HEK293 (cell line): Measurements from ENCODE around the gene FIG4.

ENCODE experiments used
- CTCF ChIA-PET: fragments of 350-600 bp; formaldehyde crosslinking; extraction: SDS; loops from one replicate; lab custom pipeline; 2021; ENCODE audit warnings: antibody characterized with exemption; lab: Yijun Ruan, JAX
- POLR2A ChIA-PET: fragments of 300-600 bp; formaldehyde crosslinking; extraction: SDS; loops from one replicate; lab custom pipeline; 2020; ENCODE audit warnings: antibody characterized with exemption, inconsistent platforms; lab: Yijun Ruan, JAX
- H3K27ac ChIP-seq: fragments of 200-500 bp; sonication (Bioruptor generic); 2 replicates; pipeline ENCODE4 v1.5.1; 2014; ENCODE audit warnings: low read depth, low read length, control low read depth, inconsistent platforms; ENCODE audit errors: extremely low read depth
- H3K36me3 ChIP-seq, 2 experiments: fragments of 200-500 bp in 1 of 2; sonication (Bioruptor generic) in 1 of 2; 1 replicate in 1 of 2; 2 replicates in 1 of 2; pipeline ENCODE4 v1.5.1; 2014 to 2017; ENCODE audit warnings: inconsistent platforms in 2 of 2, low read length in 2 of 2; ENCODE audit not compliant: control insufficient read depth in 2 of 2, insufficient read depth in 1 of 2
- H3K4me1 ChIP-seq: fragments of 200-500 bp; sonication (Bioruptor generic); 2 replicates; pipeline ENCODE4 v1.5.1; 2014; ENCODE audit warnings: mild to moderate bottlenecking, low read length, inconsistent platforms; ENCODE audit not compliant: control insufficient read depth, insufficient read depth
- H3K4me3 ChIP-seq: 2 replicates; pipeline ENCODE4 v1.5.1; 2011; ENCODE audit warnings: low read depth, mild to moderate bottlenecking, control low read depth, low read length, moderate library complexity
- H3K9me3 ChIP-seq: fragments of 200-500 bp; sonication (Bioruptor generic); 2 replicates; pipeline ENCODE4 v1.5.1; 2014; ENCODE audit warnings: low read depth, low read length, inconsistent platforms; ENCODE audit not compliant: control insufficient read depth, insufficient read depth
- GLIS1 ChIP-seq: fragments of 450-650 bp; formaldehyde crosslinking; IDR thresholded peaks from 2 replicates; pipeline ENCODE4 v1.5.1; 2016; ENCODE audit warnings: missing biosample characterization, missing genetic modification characterization
- KLF1 ChIP-seq: fragments of 450-650 bp; formaldehyde crosslinking; IDR thresholded peaks from 2 replicates; pipeline ENCODE4 v1.5.1; 2016; ENCODE audit warnings: missing biosample characterization, missing genetic modification characterization
- KLF10 ChIP-seq: fragments of 450-650 bp; IDR thresholded peaks from 2 replicates; pipeline ENCODE4 v1.5.1; 2018; ENCODE audit warnings: missing biosample characterization, mild to moderate bottlenecking, missing genetic modification characterization
- KLF9 ChIP-seq: fragments of 450-650 bp; formaldehyde crosslinking; IDR thresholded peaks from 2 replicates; pipeline ENCODE4 v1.5.1; 2016; ENCODE audit warnings: missing biosample characterization, missing genetic modification characterization, low read depth
- SCRT2 ChIP-seq: fragments of 450-650 bp; formaldehyde crosslinking; IDR thresholded peaks from 2 replicates; pipeline ENCODE4 v1.5.1; 2016; ENCODE audit warnings: missing biosample characterization, missing genetic modification characterization
- ZIC2 ChIP-seq: fragments of 450-650 bp; formaldehyde crosslinking; IDR thresholded peaks from 2 replicates; pipeline ENCODE4 v1.5.1; 2016; ENCODE audit warnings: missing biosample characterization, missing genetic modification characterization
- ZNF132 ChIP-seq: fragments of 450-650 bp; formaldehyde crosslinking; IDR thresholded peaks from 2 replicates; pipeline ENCODE4 v1.5.1; 2017; ENCODE audit warnings: missing biosample characterization, missing genetic modification characterization, borderline replicate concordance
- ZNF24 ChIP-seq: fragments of 450-650 bp; formaldehyde crosslinking; IDR thresholded peaks from 2 replicates; pipeline ENCODE4 v1.5.1; 2016; ENCODE audit warnings: missing biosample characterization, missing genetic modification characterization
- ZNF473 ChIP-seq: fragments of 450-650 bp; formaldehyde crosslinking; IDR thresholded peaks from 2 replicates; pipeline ENCODE4 v1.5.1; 2017; ENCODE audit warnings: missing biosample characterization, missing genetic modification characterization
- ZNF629 ChIP-seq: fragments of 450-650 bp; formaldehyde crosslinking; IDR thresholded peaks from 2 replicates; pipeline ENCODE4 v1.5.1; 2017; ENCODE audit warnings: missing biosample characterization, missing genetic modification characterization
- ZNF660 ChIP-seq: fragments of 450-650 bp; IDR thresholded peaks from 2 replicates; pipeline ENCODE4 v1.5.1; 2018; ENCODE audit warnings: missing biosample characterization, mild to moderate bottlenecking, missing genetic modification characterization
- ZNF785 ChIP-seq: fragments of 450-650 bp; formaldehyde crosslinking; IDR thresholded peaks from 2 replicates; pipeline ENCODE4 v1.5.1; 2016; ENCODE audit warnings: missing biosample characterization, missing genetic modification characterization
- TF ChIP-seq, protein P1 (sequence below): fragments of 450-650 bp; formaldehyde crosslinking; IDR thresholded peaks from 2 replicates; pipeline ENCODE4 v1.5.1; 2016; ENCODE audit warnings: missing biosample characterization, missing genetic modification characterization
- TF ChIP-seq, protein P2 (sequence below): fragments of 450-650 bp; formaldehyde crosslinking; IDR thresholded peaks from 2 replicates; pipeline ENCODE4 v1.5.1; 2016; ENCODE audit warnings: missing biosample characterization, missing genetic modification characterization, borderline replicate concordance

FIG4 gene

DNA sequence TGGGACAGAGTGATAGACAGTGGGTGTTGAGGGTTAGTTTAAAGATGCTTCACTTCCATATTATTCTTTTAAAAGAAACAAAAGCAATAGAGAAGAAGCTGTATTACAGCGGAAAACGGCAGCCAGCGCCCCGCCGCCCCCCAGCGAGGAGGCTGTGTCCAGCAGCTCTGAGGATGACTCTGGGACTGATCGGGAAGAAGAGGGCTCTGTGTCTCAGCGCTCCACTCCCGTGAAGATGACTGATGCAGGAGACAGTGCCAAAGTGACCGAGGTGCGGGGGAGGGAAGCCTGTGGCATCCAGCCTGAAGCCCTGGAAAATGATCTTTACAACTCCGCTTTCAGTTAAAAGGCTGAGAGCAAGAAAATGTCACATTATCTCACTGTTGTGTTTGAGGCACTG is 100.2 kb downstream of the FIG4 start:
- ChIA-PET CTCF (interaction anchor here (1.2 kb wide), 1 partner anchor 249 kb away, joined by 3 read pairs; no protein-coding TSS in a partner anchor), POLR2A (no interaction called here)
- no peaks in the 10 kb centered on the region for H3K9me3 ChIP-seq
- no peak overlapping the region for H3K27ac ChIP-seq
- no peaks in the 10 kb centered on the region for H3K4me1 ChIP-seq
- H3K4me3 ChIP-seq, result no peak overlapping the region
- H3K36me3 ChIP-seq, result peaks cover 0 to 27% of the 10 kb centered on the region in 2 experiments; a peak in 2 of 3 replicates
- TF ChIP-seq ZNF473 (tag by site-specific recombination) (no peak), ZNF132 (tag by site-specific recombination) (no peak)

DNA sequence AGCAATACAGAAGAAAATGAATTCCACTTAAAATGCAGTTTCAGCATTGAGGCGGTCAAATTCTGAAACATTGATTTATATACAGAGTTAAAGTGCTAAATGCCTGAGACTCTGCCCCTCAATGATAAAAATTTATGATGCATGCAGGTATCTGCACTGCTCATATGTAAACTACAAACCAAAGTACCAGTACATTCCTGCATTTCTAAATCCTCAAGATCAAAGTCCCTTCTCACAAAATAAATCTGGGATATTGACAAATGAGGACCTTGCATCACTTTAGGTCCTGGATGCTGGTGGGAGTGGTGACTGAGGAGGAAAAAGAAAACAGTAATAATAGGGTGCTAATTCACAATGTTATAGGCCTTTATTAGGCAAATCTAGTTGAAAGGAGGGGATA is 101.9 kb downstream of the FIG4 start:
- no peaks in the 10 kb centered on the region for H3K9me3 ChIP-seq
- peaks cover 0 to 21% of the 10 kb centered on the region in 2 experiments; a peak in 2 of 3 replicates for H3K36me3 ChIP-seq
- TF ChIP-seq ZIC2 (tag by site-specific recombination) (no peak), GLIS1 (tag by site-specific recombination) (no peak), ZNF785 (tag by site-specific recombination) (no peak), ZNF24 (no peak)
- TF ChIP-seq, protein P1, sequence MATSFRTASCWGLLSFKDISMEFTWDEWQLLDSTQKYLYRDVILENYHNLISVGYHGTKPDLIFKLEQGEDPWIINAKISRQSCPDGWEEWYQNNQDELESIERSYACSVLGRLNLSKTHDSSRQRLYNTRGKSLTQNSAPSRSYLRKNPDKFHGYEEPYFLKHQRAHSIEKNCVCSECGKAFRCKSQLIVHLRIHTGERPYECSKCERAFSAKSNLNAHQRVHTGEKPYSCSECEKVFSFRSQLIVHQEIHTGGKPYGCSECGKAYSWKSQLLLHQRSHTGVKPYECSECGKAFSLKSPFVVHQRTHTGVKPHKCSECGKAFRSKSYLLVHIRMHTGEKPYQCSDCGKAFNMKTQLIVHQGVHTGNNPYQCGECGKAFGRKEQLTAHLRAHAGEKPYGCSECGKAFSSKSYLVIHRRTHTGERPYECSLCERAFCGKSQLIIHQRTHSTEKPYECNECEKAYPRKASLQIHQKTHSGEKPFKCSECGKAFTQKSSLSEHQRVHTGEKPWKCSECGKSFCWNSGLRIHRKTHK (tag by site-specific recombination), result no peak
- TF ChIP-seq, all 188 proteins: peak for 0
- no peak overlapping the region for H3K4me3 ChIP-seq
- CTCF ChIA-PET, result interaction anchor here (1.2 kb wide), 1 partner anchor 10 kb away, joined by 6 read pairs; no protein-coding TSS in a partner anchor
- POLR2A ChIA-PET, result no interaction called here
- H3K27ac ChIP-seq, result no peak overlapping the region
- no peaks in the 10 kb centered on the region for H3K4me1 ChIP-seq

DNA sequence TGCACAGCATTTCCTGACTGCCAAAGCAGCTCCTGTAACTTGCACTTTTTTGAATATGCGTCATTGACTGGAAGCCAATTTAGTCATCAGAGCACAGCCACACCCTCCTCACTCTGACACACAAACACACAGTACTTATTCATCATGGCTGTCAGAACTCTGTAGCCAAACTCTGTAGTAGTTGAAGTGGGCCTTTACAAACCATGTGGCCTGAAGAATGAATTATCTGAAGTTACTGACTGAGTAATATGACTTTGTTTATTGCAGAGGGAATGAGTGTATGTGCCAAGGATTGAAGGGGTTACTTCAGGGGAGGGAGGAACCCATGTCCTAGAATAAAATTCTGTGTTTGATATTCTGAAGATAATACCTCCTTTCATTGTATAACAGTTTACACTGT is 102.7 kb downstream of the FIG4 start:
- POLR2A ChIA-PET, result no interaction called here
- CTCF ChIA-PET, result interaction anchor here (1.2 kb wide), 1 partner anchor 11 kb away, joined by 6 read pairs; no protein-coding TSS in a partner anchor
- no peaks in the 10 kb centered on the region for H3K9me3 ChIP-seq
- TF ChIP-seq SCRT2 (tag by site-specific recombination), result no peak
- TF ChIP-seq ZNF660 (tag by site-specific recombination), result peak; percentile 54; the same call in 1 of the 2 replicates
- TF ChIP-seq, protein P2, sequence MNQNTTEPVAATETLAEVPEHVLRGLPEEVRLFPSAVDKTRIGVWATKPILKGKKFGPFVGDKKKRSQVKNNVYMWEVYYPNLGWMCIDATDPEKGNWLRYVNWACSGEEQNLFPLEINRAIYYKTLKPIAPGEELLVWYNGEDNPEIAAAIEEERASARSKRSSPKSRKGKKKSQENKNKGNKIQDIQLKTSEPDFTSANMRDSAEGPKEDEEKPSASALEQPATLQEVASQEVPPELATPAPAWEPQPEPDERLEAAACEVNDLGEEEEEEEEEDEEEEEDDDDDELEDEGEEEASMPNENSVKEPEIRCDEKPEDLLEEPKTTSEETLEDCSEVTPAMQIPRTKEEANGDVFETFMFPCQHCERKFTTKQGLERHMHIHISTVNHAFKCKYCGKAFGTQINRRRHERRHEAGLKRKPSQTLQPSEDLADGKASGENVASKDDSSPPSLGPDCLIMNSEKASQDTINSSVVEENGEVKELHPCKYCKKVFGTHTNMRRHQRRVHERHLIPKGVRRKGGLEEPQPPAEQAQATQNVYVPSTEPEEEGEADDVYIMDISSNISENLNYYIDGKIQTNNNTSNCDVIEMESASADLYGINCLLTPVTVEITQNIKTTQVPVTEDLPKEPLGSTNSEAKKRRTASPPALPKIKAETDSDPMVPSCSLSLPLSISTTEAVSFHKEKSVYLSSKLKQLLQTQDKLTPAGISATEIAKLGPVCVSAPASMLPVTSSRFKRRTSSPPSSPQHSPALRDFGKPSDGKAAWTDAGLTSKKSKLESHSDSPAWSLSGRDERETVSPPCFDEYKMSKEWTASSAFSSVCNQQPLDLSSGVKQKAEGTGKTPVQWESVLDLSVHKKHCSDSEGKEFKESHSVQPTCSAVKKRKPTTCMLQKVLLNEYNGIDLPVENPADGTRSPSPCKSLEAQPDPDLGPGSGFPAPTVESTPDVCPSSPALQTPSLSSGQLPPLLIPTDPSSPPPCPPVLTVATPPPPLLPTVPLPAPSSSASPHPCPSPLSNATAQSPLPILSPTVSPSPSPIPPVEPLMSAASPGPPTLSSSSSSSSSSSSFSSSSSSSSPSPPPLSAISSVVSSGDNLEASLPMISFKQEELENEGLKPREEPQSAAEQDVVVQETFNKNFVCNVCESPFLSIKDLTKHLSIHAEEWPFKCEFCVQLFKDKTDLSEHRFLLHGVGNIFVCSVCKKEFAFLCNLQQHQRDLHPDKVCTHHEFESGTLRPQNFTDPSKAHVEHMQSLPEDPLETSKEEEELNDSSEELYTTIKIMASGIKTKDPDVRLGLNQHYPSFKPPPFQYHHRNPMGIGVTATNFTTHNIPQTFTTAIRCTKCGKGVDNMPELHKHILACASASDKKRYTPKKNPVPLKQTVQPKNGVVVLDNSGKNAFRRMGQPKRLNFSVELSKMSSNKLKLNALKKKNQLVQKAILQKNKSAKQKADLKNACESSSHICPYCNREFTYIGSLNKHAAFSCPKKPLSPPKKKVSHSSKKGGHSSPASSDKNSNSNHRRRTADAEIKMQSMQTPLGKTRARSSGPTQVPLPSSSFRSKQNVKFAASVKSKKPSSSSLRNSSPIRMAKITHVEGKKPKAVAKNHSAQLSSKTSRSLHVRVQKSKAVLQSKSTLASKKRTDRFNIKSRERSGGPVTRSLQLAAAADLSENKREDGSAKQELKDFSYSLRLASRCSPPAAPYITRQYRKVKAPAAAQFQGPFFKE (tag by site-specific recombination), result no peak
- peak; percentile 20; the same call in 1 of the 2 replicates for TF ChIP-seq KLF1
- TF ChIP-seq KLF9 (tag by site-specific recombination), result peak; percentile 56; the same call in 1 of the 2 replicates
- peak; percentile 50; the same call in 1 of the 2 replicates for TF ChIP-seq KLF10 (tag by site-specific recombination)
- 0 out of 2 replicates have a peak, but pooled peaks have one; percentile 28 for TF ChIP-seq ZNF629 (tag by site-specific recombination)
- H3K4me1 ChIP-seq, result no peaks in the 10 kb centered on the region
- H3K4me3 ChIP-seq, result no peak overlapping the region
- H3K36me3 ChIP-seq, result peaks cover 0 to 14% of the 10 kb centered on the region in 2 experiments; a peak in 2 of 3 replicates
- H3K27ac ChIP-seq, result no peak overlapping the region
